CD4-positive, CD25-positive, alpha-beta regulatory T cell (primary cell): Measurements from ENCODE around the gene CHGA. TPM values are rescaled to one million over a fixed set of nuclear protein-coding genes. Genes with fewer than 3 reads are reported as not detected.

Source experiments
- ATAC-seq, 2 donors: fragments of 150-1000 bp; cut with Tn5 transposase; one replicate each; pipeline ENCODE4 v1.10.0; 2021; ENCODE audit warnings: low read depth in 2 of 2, moderate number of reproducible peaks in 2 of 2, moderate library complexity in 1 of 2
- DNase-seq, 3 donors: peaks; one replicate each; pipeline versions ENCODE4 v3.0.0 to v3.0.0-alpha.2; 2012 to 2022; ENCODE audit warnings: mixed read lengths in 1 of 3
- H3K27ac ChIP-seq: one replicate; pipeline ENCODE4 v1.7.0; 2013; ENCODE audit warnings: mild to moderate bottlenecking, low read length; ENCODE audit not compliant: insufficient read depth, poor library complexity, severe bottlenecking
- H3K27me3 ChIP-seq: one replicate; pipeline ENCODE4 v1.7.0; 2013; ENCODE audit warnings: low read length; ENCODE audit not compliant: control insufficient read depth, insufficient read depth
- H3K36me3 ChIP-seq: one replicate; pipeline ENCODE4 v1.7.0; 2013; ENCODE audit warnings: mild to moderate bottlenecking, low read length, moderate library complexity; ENCODE audit not compliant: control insufficient read depth, insufficient read depth
- H3K4me1 ChIP-seq: 2 replicates; pipeline ENCODE4 v1.7.0; 2013; ENCODE audit warnings: mild to moderate bottlenecking, low read length; ENCODE audit not compliant: insufficient read depth, control insufficient read depth, poor library complexity, severe bottlenecking
- H3K4me3 ChIP-seq: one replicate; pipeline ENCODE4 v1.7.0; 2013; ENCODE audit warnings: low read depth, mild to moderate bottlenecking, low read length, moderate library complexity
- H3K9me3 ChIP-seq, 2 experiments: 1 replicate in 1 of 2; 2 replicates in 1 of 2; pipeline ENCODE4 v1.7.0; 2013; ENCODE audit warnings: low read length in 2 of 2, mild to moderate bottlenecking in 1 of 2, moderate library complexity in 1 of 2; ENCODE audit not compliant: control insufficient read depth in 2 of 2
- H3K27ac Mint-ChIP-seq, 3 donors: one replicate each; pipeline ENCODE4 v1.8.0; 2020 to 2022; ENCODE audit warnings: mild to moderate bottlenecking in 3 of 3, mixed read lengths in 3 of 3, moderate library complexity in 2 of 3
- H3K27me3 Mint-ChIP-seq: one replicate; pipeline ENCODE4 v1.8.0; 2022; ENCODE audit warnings: mild to moderate bottlenecking, mixed read lengths
- H3K36me3 Mint-ChIP-seq: one replicate; pipeline ENCODE4 v1.8.0; 2020; ENCODE audit warnings: mixed read lengths
- H3K4me1 Mint-ChIP-seq, 4 donors: one replicate each; pipeline ENCODE4 v1.8.0; 2020 to 2022; ENCODE audit warnings: mixed read lengths in 4 of 4, mild to moderate bottlenecking in 1 of 4
- H3K4me3 Mint-ChIP-seq, 4 donors: one replicate each; pipeline ENCODE4 v1.8.0; 2020 to 2022; ENCODE audit warnings: mild to moderate bottlenecking in 4 of 4, mixed read lengths in 4 of 4, moderate library complexity in 3 of 4
- H3K9me3 Mint-ChIP-seq, 7 donors: one replicate each; pipeline ENCODE4 v1.8.0; 2020 to 2022; ENCODE audit warnings: mixed read lengths in 7 of 7, mild to moderate bottlenecking in 3 of 7, moderate library complexity in 2 of 7
- polyA plus RNA-seq, 4 donors: library from polyadenylated mRNA; unstranded; fragments of 300-500 nt; fragmentation: Illumina TruSeq; gene quantifications; one replicate each; pipeline ENCODE4 v1.2.3, GENCODE V29; 2021
- total RNA-seq: library from RNA; stranded (reverse); gene quantifications from one replicate; pipeline ENCODE4 v1.2.3, GENCODE V29; 2022

CHGA gene
- total and polyA plus RNA-seq, 5 donors from 2014 or later, result 0.21 to 0.72 (median 0.33) TPM; not detected in 1

DNA sequence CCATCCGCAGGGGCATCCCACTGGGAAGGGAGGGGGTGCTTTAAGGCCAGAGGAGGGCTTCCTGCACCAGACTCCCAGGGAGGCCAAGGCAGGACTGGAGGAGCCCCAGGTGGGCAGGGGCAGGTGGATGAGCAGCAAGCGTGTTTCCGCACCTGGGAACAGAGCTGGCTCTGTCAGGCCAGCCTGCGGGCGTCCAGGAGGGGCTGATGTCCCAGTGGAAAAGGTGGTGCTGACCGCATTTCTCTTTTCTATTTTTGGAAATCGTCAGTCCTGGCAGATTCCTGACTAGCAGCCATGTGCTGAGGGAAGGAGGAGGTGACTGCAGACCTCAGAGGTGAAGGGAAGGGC lies 27.2 kb downstream of the CHGA start:
- Mint-ChIP-seq H3K36me3 (peaks cover 14% of the 10 kb centered on the region), H3K4me1 (peaks cover 4 to 7% (median 6%) of the 10 kb centered on the region in 4 donors), H3K27ac (no peak overlapping the region), H3K9me3 (no peaks in the 10 kb centered on the region), H3K27me3 (no peaks in the 10 kb centered on the region), H3K4me3 (no peak overlapping the region)
- DNase-seq, result no peak
- H3K36me3 ChIP-seq, result peaks cover 21% of the 10 kb centered on the region
- no peaks in the 10 kb centered on the region for H3K9me3 ChIP-seq
- no peak overlapping the region for H3K27ac ChIP-seq
- H3K4me3 ChIP-seq, result no peak overlapping the region
- no peaks in the 10 kb centered on the region for H3K27me3 ChIP-seq
- no peak for ATAC-seq
- H3K4me1 ChIP-seq, result peaks cover 7% of the 10 kb centered on the region

GRCh38 chr14:92950773-92951172 lies 27.8 kb downstream of the CHGA start:
- Histone ChIP-seq H3K4me3 (no peak overlapping the region), H3K4me1 (peaks cover 7% of the 10 kb centered on the region), H3K27ac (no peak overlapping the region), H3K27me3 (no peaks in the 10 kb centered on the region), H3K9me3 (no peaks in the 10 kb centered on the region), H3K36me3 (peaks cover 21% of the 10 kb centered on the region)
- H3K4me1 Mint-ChIP-seq, result peaks cover 4 to 7% (median 6%) of the 10 kb centered on the region in 4 donors
- no peak overlapping the region for H3K4me3 Mint-ChIP-seq
- H3K27me3 Mint-ChIP-seq, result no peaks in the 10 kb centered on the region
- H3K9me3 Mint-ChIP-seq, result no peaks in the 10 kb centered on the region
- peaks cover 15% of the 10 kb centered on the region for H3K36me3 Mint-ChIP-seq
- no peak overlapping the region for H3K27ac Mint-ChIP-seq
- DNase-seq (no peak), ATAC-seq (no peak)

DNA sequence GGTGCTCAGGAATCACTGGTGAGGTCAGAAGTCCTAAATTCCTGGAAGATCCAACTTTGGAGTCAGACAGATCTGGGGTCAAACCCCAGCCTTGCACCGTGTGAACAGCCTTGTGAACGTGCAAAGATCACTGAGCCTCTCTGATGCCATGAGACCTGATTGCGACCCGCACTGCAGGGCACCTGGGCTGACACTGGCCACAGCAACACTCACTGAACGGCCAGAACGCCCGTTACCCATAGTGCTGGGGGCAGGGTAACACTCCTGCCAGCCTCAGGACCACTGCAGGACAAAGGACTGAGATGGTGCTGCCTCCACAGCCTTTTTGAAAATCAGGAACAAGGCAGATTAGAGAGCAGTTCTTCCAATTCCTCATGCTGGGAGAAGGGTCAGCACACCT lies 28.3 kb downstream of the CHGA start:
- Histone ChIP-seq H3K4me1 (peaks cover 7% of the 10 kb centered on the region), H3K36me3 (peaks cover 22% of the 10 kb centered on the region), H3K27ac (no peak overlapping the region), H3K9me3 (no peaks in the 10 kb centered on the region), H3K27me3 (no peaks in the 10 kb centered on the region), H3K4me3 (no peak overlapping the region)
- no peak for ATAC-seq
- Mint-ChIP-seq H3K4me1 (peaks cover 4 to 7% (median 6%) of the 10 kb centered on the region in 4 donors), H3K27me3 (no peaks in the 10 kb centered on the region), H3K9me3 (no peaks in the 10 kb centered on the region), H3K4me3 (no peak overlapping the region), H3K36me3 (peaks cover 16% of the 10 kb centered on the region), H3K27ac (no peak overlapping the region)
- no peak for DNase-seq

GRCh38 chr14:92951912-92952471 lies 29.0 kb downstream of the CHGA start:
- peak overlapping the region in 2 of 3 donors; percentile 9 to 71 for H3K27ac Mint-ChIP-seq
- peaks cover 4 to 7% (median 6%) of the 10 kb centered on the region in 4 donors for H3K4me1 Mint-ChIP-seq
- Histone ChIP-seq H3K36me3 (peaks cover 22% of the 10 kb centered on the region), H3K4me3 (no peak overlapping the region), H3K9me3 (no peaks in the 10 kb centered on the region), H3K4me1 (peaks cover 7% of the 10 kb centered on the region), H3K27me3 (no peaks in the 10 kb centered on the region), H3K27ac (no peak overlapping the region)
- peak; percentile 87 to 88 for ATAC-seq
- no peak overlapping the region for H3K4me3 Mint-ChIP-seq
- DNase-seq, result peak; percentile 61 to 83 (median 74)
- no peaks in the 10 kb centered on the region for H3K9me3 Mint-ChIP-seq
- H3K36me3 Mint-ChIP-seq, result peaks cover 13% of the 10 kb centered on the region
- no peaks in the 10 kb centered on the region for H3K27me3 Mint-ChIP-seq

DNA sequence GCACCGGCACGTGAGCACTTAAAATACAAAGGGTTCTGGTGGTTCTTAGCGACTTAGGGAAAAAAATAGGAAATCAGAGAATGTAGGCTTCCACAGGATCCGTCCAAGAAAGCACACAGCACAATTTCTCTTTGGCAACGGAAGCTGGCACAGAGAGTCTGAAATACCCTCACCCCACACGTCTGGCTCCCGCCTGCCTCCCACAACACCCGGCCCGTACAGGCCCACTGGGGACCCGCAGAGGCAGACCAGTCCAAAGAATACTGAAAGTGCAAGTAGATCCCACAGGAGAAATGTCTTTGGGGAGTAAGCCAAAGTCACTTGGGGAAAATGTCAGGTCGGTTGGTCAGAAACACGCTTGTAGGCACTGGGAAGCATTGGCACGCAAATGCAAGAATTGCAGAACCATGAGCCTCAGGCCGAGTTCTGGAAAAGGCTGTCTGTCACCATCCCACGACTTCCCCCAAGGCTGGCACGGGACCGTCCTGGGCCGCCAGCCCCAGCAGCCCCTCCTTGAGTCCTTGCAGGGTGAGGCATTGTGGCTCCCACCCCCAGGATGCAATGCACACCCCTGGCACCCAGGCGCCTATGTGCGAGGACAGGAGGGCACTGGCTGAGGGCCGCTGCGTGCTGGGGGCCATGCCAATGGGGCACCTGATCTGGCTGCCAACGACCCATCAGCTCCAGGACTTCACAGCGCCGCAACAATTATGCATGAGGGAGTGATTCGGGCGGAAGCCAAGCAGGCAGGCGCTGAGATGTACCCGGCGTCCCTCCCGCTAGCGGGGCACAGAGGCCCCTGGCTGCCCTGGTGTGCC lies 29.7 kb downstream of the CHGA start:
- no peaks in the 10 kb centered on the region for H3K27me3 ChIP-seq
- no peaks in the 10 kb centered on the region for H3K9me3 ChIP-seq
- no peak overlapping the region for H3K27ac ChIP-seq
- peaks cover 7% of the 10 kb centered on the region for H3K4me1 ChIP-seq
- no peak overlapping the region for H3K4me3 ChIP-seq
- Mint-ChIP-seq H3K27me3 (no peaks in the 10 kb centered on the region), H3K4me3 (no peak overlapping the region), H3K36me3 (peaks cover 13% of the 10 kb centered on the region), H3K4me1 (peaks cover 4 to 7% (median 6%) of the 10 kb centered on the region in 4 donors), H3K27ac (peak overlapping the region in 1 of 3 donors; percentile 71), H3K9me3 (no peaks in the 10 kb centered on the region)
- ATAC-seq (no peak), DNase-seq (no peak)
- peaks cover 25% of the 10 kb centered on the region for H3K36me3 ChIP-seq

DNA sequence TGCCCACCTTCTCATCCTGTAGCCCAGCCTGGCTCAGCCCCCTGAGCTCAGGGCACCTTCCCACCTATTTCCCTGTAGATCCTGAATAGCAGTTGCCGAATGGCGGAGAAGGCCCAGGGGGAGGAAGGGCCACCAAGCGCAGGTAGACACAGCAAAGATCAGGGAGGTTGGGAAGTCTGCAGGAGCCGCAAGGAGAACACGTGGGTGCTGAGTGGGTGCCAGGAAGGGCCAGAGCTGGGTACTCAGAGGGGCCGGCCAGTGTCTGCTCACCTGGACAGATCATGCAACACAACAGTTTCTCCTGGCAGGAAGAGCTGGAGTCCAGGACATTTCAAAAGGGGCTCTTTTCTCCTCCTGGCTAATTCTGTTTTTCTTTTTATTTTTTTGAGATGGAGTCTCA lies 30.6 kb downstream of the CHGA start:
- H3K36me3 ChIP-seq, result peaks cover 27% of the 10 kb centered on the region
- Mint-ChIP-seq H3K27ac (no peak overlapping the region), H3K36me3 (peaks cover 17% of the 10 kb centered on the region), H3K4me3 (no peak overlapping the region), H3K4me1 (peaks cover 4 to 7% (median 6%) of the 10 kb centered on the region in 4 donors), H3K9me3 (no peaks in the 10 kb centered on the region), H3K27me3 (no peaks in the 10 kb centered on the region)
- no peaks in the 10 kb centered on the region for H3K9me3 ChIP-seq
- H3K4me3 ChIP-seq, result no peak overlapping the region
- ATAC-seq (no peak), DNase-seq (no peak)
- peaks cover 7% of the 10 kb centered on the region for H3K4me1 ChIP-seq
- H3K27me3 ChIP-seq, result no peaks in the 10 kb centered on the region
- no peak overlapping the region for H3K27ac ChIP-seq

DNA sequence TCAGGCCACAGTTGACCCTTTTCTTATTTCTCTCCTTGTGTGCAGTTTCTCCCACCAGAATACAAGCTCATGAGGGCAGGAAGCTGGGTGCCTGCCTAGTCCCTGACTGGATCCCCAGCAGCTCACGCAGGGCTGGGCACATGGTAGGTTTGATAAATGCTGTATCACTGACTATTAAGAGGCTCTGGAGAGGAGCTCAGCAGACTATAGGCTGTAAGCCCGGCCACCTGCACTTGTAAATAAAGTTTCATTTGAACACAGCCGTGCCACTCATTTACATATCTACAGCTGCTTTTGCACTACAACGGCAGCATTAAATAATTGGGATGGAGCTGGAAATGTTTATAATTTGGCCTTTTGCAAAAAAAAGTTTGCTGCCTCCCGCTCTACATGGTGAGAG lies 32.0 kb downstream of the CHGA start:
- Mint-ChIP-seq H3K4me3 (no peak overlapping the region), H3K27me3 (no peaks in the 10 kb centered on the region), H3K4me1 (peaks cover 4 to 7% (median 6%) of the 10 kb centered on the region in 4 donors), H3K27ac (peak overlapping the region in 1 of 3 donors; percentile 13), H3K9me3 (no peaks in the 10 kb centered on the region), H3K36me3 (peaks cover 17% of the 10 kb centered on the region)
- ATAC-seq (no peak), DNase-seq (no peak)
- Histone ChIP-seq H3K36me3 (peaks cover 26% of the 10 kb centered on the region), H3K4me3 (no peak overlapping the region), H3K9me3 (no peaks in the 10 kb centered on the region), H3K27me3 (no peaks in the 10 kb centered on the region), H3K4me1 (peaks cover 7% of the 10 kb centered on the region), H3K27ac (no peak overlapping the region)

DNA sequence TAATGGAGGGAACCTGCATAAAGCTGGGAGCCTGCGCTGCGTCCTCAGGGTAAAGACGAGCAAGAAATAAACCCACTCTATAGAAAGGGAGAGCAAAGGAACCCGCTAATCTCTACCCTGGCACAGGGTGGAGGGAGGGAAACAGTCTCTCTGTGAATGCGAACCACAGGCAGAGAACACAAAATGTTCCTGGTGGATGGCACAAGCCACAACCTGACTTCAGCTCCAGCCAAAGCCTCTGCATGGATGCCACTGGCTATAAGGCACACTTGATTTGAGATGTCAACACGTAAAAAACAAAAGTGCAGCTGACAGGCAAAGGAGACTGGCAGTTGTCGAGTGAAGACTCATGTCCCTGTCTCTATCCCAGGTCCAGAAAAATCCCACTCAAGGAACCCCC lies 32.4 kb downstream of the CHGA start:
- H3K4me3 ChIP-seq, result no peak overlapping the region
- peaks cover 7% of the 10 kb centered on the region for H3K4me1 ChIP-seq
- no peaks in the 10 kb centered on the region for H3K27me3 Mint-ChIP-seq
- ATAC-seq (no peak), DNase-seq (no peak)
- H3K4me1 Mint-ChIP-seq, result peaks cover 4 to 7% (median 6%) of the 10 kb centered on the region in 4 donors
- H3K27ac ChIP-seq, result no peak overlapping the region
- H3K36me3 Mint-ChIP-seq, result peaks cover 17% of the 10 kb centered on the region
- H3K4me3 Mint-ChIP-seq, result no peak overlapping the region
- H3K36me3 ChIP-seq, result peaks cover 21% of the 10 kb centered on the region
- H3K27ac Mint-ChIP-seq, result no peak overlapping the region
- no peaks in the 10 kb centered on the region for H3K9me3 Mint-ChIP-seq
- no peaks in the 10 kb centered on the region for H3K9me3 ChIP-seq
- H3K27me3 ChIP-seq, result no peaks in the 10 kb centered on the region
